RWPE1 (cell line): Measurements from ENCODE around the gene DHRS11.

Source experiments
- CTCF ChIA-PET: fragments of 350-600 bp; sonication (Branson Sonifier 250); formaldehyde crosslinking; extraction: SDS; loops from one replicate; lab custom pipeline; 2021; lab: Yijun Ruan, JAX
- POLR2A ChIA-PET: fragments of 400-600 bp; formaldehyde crosslinking; extraction: SDS; loops from one replicate; lab custom pipeline; 2020; ENCODE audit warnings: antibody characterized with exemption; ENCODE audit not compliant: low non-redundant PET; lab: Yijun Ruan, JAX
- DNase-seq: peaks from one replicate; pipeline ENCODE4 v3.0.0; 2012; ENCODE audit warnings: low spot score
- H3K27ac ChIP-seq: fragments of 450-650 bp; 2 replicates; pipeline ENCODE4 v1.5.1; 2017
- TF ChIP-seq, protein P1 (sequence below): fragments of 450-650 bp; conservative IDR thresholded peaks from 2 replicates; pipeline ENCODE4 v1.5.1; 2017; ENCODE audit warnings: low read depth, mild to moderate bottlenecking

The DHRS11 gene

GRCh38 chr17:36614933-36615332, 23.3 kb downstream of the DHRS11 start:
- ChIA-PET CTCF (interaction anchor here (0.6 to 1.7 kb wide), 3 partner anchors 11 to 452 kb away, joined by 4 to 8 read pairs (median 5); no protein-coding TSS in a partner anchor), POLR2A (no interaction called here)
- TF ChIP-seq, protein P1, sequence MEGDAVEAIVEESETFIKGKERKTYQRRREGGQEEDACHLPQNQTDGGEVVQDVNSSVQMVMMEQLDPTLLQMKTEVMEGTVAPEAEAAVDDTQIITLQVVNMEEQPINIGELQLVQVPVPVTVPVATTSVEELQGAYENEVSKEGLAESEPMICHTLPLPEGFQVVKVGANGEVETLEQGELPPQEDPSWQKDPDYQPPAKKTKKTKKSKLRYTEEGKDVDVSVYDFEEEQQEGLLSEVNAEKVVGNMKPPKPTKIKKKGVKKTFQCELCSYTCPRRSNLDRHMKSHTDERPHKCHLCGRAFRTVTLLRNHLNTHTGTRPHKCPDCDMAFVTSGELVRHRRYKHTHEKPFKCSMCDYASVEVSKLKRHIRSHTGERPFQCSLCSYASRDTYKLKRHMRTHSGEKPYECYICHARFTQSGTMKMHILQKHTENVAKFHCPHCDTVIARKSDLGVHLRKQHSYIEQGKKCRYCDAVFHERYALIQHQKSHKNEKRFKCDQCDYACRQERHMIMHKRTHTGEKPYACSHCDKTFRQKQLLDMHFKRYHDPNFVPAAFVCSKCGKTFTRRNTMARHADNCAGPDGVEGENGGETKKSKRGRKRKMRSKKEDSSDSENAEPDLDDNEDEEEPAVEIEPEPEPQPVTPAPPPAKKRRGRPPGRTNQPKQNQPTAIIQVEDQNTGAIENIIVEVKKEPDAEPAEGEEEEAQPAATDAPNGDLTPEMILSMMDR, result no peak
- DNase-seq, result no peak
- H3K27ac ChIP-seq, result no peak overlapping the region

GRCh38 chr17:36616061-36617029, 24.7 kb downstream of the DHRS11 start:
- DNase-seq, result no peak
- CTCF ChIA-PET, result interaction anchor here (0.7 to 1.8 kb wide), 3 partner anchors 10 to 23 kb away, joined by 3 to 17 read pairs (median 3); no protein-coding TSS in a partner anchor
- TF ChIP-seq, protein P1, result no peak
- POLR2A ChIA-PET, result no interaction called here
- no peak overlapping the region for H3K27ac ChIP-seq

- CTCF ChIA-PET, result interaction anchor here (0.7 to 1.8 kb wide), 2 partner anchors 8 to 36 kb away, joined by 3 to 17 read pairs; no protein-coding TSS in a partner anchor
- TF ChIP-seq, protein P1, result no peak
- H3K27ac ChIP-seq, result no peak overlapping the region
- POLR2A ChIA-PET, result no interaction called here
- DNase-seq, result no peak
These were observed 26.1 kb downstream of the DHRS11 start for GRCh38 chr17:36617773-36618172.

- ChIA-PET CTCF (no interaction called here), POLR2A (no interaction called here)
- DNase-seq, result no peak
- H3K27ac ChIP-seq, result no peak overlapping the region
- TF ChIP-seq, protein P1, result no peak
These were observed 31.6 kb downstream of the DHRS11 start for GRCh38 chr17:36623281-36623680.

- ChIA-PET POLR2A (no interaction called here), CTCF (interaction anchor here (0.5 to 1.6 kb wide), 18 partner anchors 8 to 570 kb away, joined by 3 to 17 read pairs (median 4); partner anchors contain the start of gene MRM1)
- no peak overlapping the region for H3K27ac ChIP-seq
- DNase-seq, result no peak
- TF ChIP-seq, protein P1, result no peak
These were observed 33.5 kb downstream of the DHRS11 start for GRCh38 chr17:36625188-36625587.

DNA sequence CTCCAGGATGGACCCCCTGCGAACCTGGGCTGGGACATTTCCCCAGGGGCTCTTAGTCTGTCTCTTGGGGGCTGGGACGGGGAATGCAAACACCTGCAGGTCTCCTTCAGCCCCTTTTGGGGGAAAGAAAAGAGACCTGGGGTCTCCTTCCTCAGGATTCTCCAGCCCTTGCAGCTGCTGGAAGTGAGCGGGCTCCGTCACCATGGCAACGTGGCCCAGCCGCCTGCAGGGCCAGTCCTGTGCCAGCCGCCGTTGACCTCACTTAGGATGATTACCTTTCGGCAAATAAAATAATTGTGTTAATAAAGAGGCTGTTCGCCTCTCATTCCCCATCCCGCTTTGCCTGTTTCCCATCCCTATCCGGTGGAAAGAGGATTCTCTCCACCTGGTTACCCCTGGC, 35.4 kb downstream of the DHRS11 start:
- ChIA-PET CTCF (no interaction called here), POLR2A (no interaction called here)
- DNase-seq, result no peak
- no peak overlapping the region for H3K27ac ChIP-seq
- TF ChIP-seq, protein P1, result no peak
